Fibroblast of the aortic adventitia (primary cell): ENCODE measurements around the gene SLC24A3. TPM values are rescaled to one million over a fixed set of nuclear protein-coding genes. Genes with fewer than 3 reads are reported as not detected.

Experiments used
- DNase-seq: peaks from one replicate; pipeline ENCODE4 v3.0.0-alpha.2; 2010; ENCODE audit warnings: low read depth
- H3K4me3 ChIP-seq: 2 replicates; pipeline ENCODE4 v1.5.1; 2011; ENCODE audit warnings: low read depth, mild to moderate bottlenecking, control low read depth, low read length, moderate library complexity
- CTCF ChIP-seq: IDR thresholded peaks from 2 replicates; pipeline ENCODE4 v1.5.1; 2011; ENCODE audit warnings: mild to moderate bottlenecking, low read length, control low read depth, inconsistent platforms; ENCODE audit not compliant: insufficient read depth
- total RNA-seq: library from RNA; depleted of rRNA; stranded (reverse); fragments of >200 nt; gene quantifications from 2 replicates; pipeline ENCODE4 v1.2.3, GENCODE V29; 2012; ENCODE audit warnings: low replicate concordance

The SLC24A3 gene
- total RNA-seq, 1 donor = not detected

GRCh38 chr20:19540392-19540791 is 327.9 kb downstream of the SLC24A3 start:
- DNase-seq = no peak
- H3K4me3 ChIP-seq = no peak overlapping the region
- no peak for TF ChIP-seq CTCF

- H3K4me3 ChIP-seq = no peak overlapping the region
- no peak for DNase-seq
- no peak for TF ChIP-seq CTCF
Measured at GRCh38 chr20:19543101-19543500, 330.7 kb downstream of the SLC24A3 start.

- no peak for TF ChIP-seq CTCF
- DNase-seq = no peak
- no peak overlapping the region for H3K4me3 ChIP-seq
Measured at GRCh38 chr20:19544684-19545083, 332.2 kb downstream of the SLC24A3 start.

GRCh38 chr20:19546648-19547047 is 334.2 kb downstream of the SLC24A3 start:
- no peak for TF ChIP-seq CTCF
- H3K4me3 ChIP-seq = no peak overlapping the region
- no peak for DNase-seq

GRCh38 chr20:19547547-19547946 is 335.1 kb downstream of the SLC24A3 start:
- DNase-seq = no peak

GRCh38 chr20:19549896-19550295 is 337.5 kb downstream of the SLC24A3 start:
- TF ChIP-seq CTCF = no peak
- no peak for DNase-seq
- H3K4me3 ChIP-seq = no peak overlapping the region

More at GRCh38 chr20:19547547-19547946, 335.1 kb downstream of the SLC24A3 start:
- no peak overlapping the region for H3K4me3 ChIP-seq
- no peak for TF ChIP-seq CTCF
